Mammary epithelial cell (primary cell): ENCODE results near the gene MAPRE2.

Source experiments
- CTCF ChIP-seq, 2 donors: IDR thresholded peaks in 1 of 2; conservative IDR thresholded peaks in 1 of 2; 2 replicates each; pipeline ENCODE4 v1.5.1; 2011 to 2012; ENCODE audit warnings: inconsistent platforms in 2 of 2, low read length in 2 of 2, mild to moderate bottlenecking in 2 of 2, control low read depth in 1 of 2, low read depth in 1 of 2; ENCODE audit not compliant: insufficient read depth in 1 of 2; ENCODE audit errors: extremely low read depth in 1 of 2
- EZH2 ChIP-seq: IDR thresholded peaks from 2 replicates; pipeline ENCODE4 v1.6.1; 2012; ENCODE audit warnings: low read length, inconsistent platforms, borderline replicate concordance

GRCh38 chr18:35099911-35100310 lies 58.7 kb downstream of the MAPRE2 start:
- TF ChIP-seq CTCF (conservative IDR thresholded peaks at IDR 0.05 in 1 of 2, IDR thresholded peaks at IDR 0.05 in 1 of 2; ENCODE audit: extremely low read depth in 1 of 2, insufficient read depth in 1 of 2, low read depth in 1 of 2, low read length in 2 of 2), result no peak
- TF ChIP-seq EZH2, result no peak
